OCI-LY1 (cell line): Measurements from ENCODE around the gene NUMB.

Experiments used
- H2AFZ ChIP-seq: fragments of 200-600 bp; sonication (generic), shearing (Covaris generic); 2 replicates; pipeline ENCODE4 v1.6.0; 2014; ENCODE audit warnings: antibody characterized with exemption, mild to moderate bottlenecking, low read length
- H3F3A ChIP-seq: fragments of 200-600 bp; sonication (generic), shearing (Covaris generic); 2 replicates; pipeline ENCODE4 v1.6.0; 2014; ENCODE audit warnings: mild to moderate bottlenecking, antibody characterized with exemption, low read length, moderate library complexity; ENCODE audit not compliant: insufficient read depth
- H3K27ac ChIP-seq: fragments of 200-600 bp; sonication (generic); 2 replicates; pipeline ENCODE4 v1.5.1; 2014; ENCODE audit warnings: low read length, mixed run types, mild to moderate bottlenecking, low read depth; ENCODE audit not compliant: poor library complexity, severe bottlenecking
- H3K27me3 ChIP-seq: fragments of 200-600 bp; sonication (generic); 2 replicates; pipeline ENCODE4 v1.6.0; 2014; ENCODE audit warnings: antibody characterized with exemption, mild to moderate bottlenecking, low read length, moderate library complexity; ENCODE audit not compliant: insufficient read depth
- H3K36me3 ChIP-seq: fragments of 200-600 bp; sonication (generic); 2 replicates; pipeline ENCODE4 v1.6.1; 2014; ENCODE audit warnings: mild to moderate bottlenecking, antibody characterized with exemption, low read length, moderate library complexity, mixed read lengths; ENCODE audit not compliant: insufficient read depth
- H3K4me1 ChIP-seq: fragments of 200-600 bp; sonication (generic); 2 replicates; pipeline ENCODE4 v1.5.1; 2014; ENCODE audit warnings: mild to moderate bottlenecking, low read length, moderate library complexity; ENCODE audit not compliant: insufficient read depth, severe bottlenecking
- H3K4me2 ChIP-seq: fragments of 200-600 bp; sonication (generic), shearing (Covaris generic); 2 replicates; pipeline ENCODE4 v1.6.1; 2014; ENCODE audit warnings: low read length
- H3K4me3 ChIP-seq: fragments of 200-600 bp; sonication (generic); 2 replicates; pipeline ENCODE4 v1.5.1; 2014; ENCODE audit warnings: low read length, low read depth, mild to moderate bottlenecking, mixed read lengths; ENCODE audit not compliant: poor library complexity, severe bottlenecking
- H3K79me2 ChIP-seq: fragments of 200-600 bp; shearing (Covaris generic); 2 replicates; pipeline ENCODE4 v1.6.1; 2016; ENCODE audit warnings: mixed run types, low read length, mixed read lengths; ENCODE audit not compliant: insufficient read depth
- H3K9ac ChIP-seq: fragments of 200-600 bp; sonication (generic), shearing (Covaris generic); 2 replicates; pipeline ENCODE4 v1.6.1; 2014; ENCODE audit warnings: mild to moderate bottlenecking, low read length, mixed read lengths
- H3K9me2 ChIP-seq: fragments of 200-600 bp; sonication (generic), shearing (Covaris generic); 2 replicates; pipeline ENCODE4 v1.6.1; 2014; ENCODE audit warnings: low read depth, mild to moderate bottlenecking, low read length, mixed read lengths
- H3K9me3 ChIP-seq: fragments of 200-600 bp; shearing (Covaris generic); 2 replicates; pipeline ENCODE4 v1.6.1; 2014; ENCODE audit warnings: low read length, mixed read lengths
- H4K20me1 ChIP-seq: fragments of 200-600 bp; sonication (generic), shearing (Covaris generic); 2 replicates; pipeline ENCODE4 v1.6.0; 2016; ENCODE audit warnings: mild to moderate bottlenecking, low read length; ENCODE audit not compliant: insufficient read depth
- EZH2 ChIP-seq: fragments of 200-600 bp; sonication (generic), shearing (Covaris generic); IDR thresholded peaks from 2 replicates; pipeline ENCODE4 v1.8.0; 2017; ENCODE audit warnings: borderline replicate concordance, mixed run types, mild to moderate bottlenecking, antibody characterized with exemption, low read length, moderate library complexity, mixed read lengths
- TF ChIP-seq, protein P1 (sequence below): fragments of 200-600 bp; sonication (generic), shearing (Covaris generic); IDR thresholded peaks from 2 replicates; pipeline ENCODE4 v1.5.1; 2017; ENCODE audit warnings: mild to moderate bottlenecking, antibody characterized with exemption, low read length, moderate library complexity, mixed read lengths

The NUMB gene

DNA sequence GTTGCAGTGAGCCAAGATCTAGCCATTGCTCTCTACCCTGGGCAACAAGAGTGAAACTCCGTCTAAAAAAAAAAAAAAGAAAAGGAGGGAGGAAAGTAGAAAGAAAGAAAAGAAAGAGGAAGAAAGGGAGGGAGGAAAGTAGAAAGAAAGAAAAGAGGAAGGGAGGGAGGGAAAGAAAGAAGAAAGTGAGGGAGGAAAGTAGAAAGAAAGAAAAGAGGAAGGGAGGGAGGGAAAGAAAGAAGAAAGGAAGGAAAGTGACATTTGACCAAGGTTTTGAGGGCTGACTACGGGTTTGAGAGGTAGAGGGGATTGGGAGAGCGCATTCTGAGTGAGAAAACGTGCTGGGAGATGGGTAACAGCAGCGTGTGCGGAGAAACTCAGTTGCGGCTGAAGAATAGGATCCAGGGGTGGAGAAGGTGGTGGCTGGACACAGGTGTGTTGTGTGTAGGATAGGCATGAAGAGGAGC is 221.6 kb downstream of the NUMB start:
- Histone ChIP-seq H3K27ac (no peak overlapping the region), H3K9ac (no peak overlapping the region), H3K36me3 (no peaks in the 10 kb centered on the region), H3K4me1 (peaks cover 15% of the 10 kb centered on the region), H3K4me3 (no peak overlapping the region), H3K9me2 (no peaks in the 10 kb centered on the region), H2AFZ (no peak overlapping the region), H3K79me2 (no peaks in the 10 kb centered on the region), H3K27me3 (peaks cover 3% of the 10 kb centered on the region; the same call in 1 of the 2 replicates), H3K4me2 (no peak overlapping the region), H4K20me1 (no peaks in the 10 kb centered on the region), H3F3A (no peaks in the 10 kb centered on the region), H3K9me3 (no peaks in the 10 kb centered on the region)
- no peak for TF ChIP-seq EZH2
- TF ChIP-seq, protein P1, sequence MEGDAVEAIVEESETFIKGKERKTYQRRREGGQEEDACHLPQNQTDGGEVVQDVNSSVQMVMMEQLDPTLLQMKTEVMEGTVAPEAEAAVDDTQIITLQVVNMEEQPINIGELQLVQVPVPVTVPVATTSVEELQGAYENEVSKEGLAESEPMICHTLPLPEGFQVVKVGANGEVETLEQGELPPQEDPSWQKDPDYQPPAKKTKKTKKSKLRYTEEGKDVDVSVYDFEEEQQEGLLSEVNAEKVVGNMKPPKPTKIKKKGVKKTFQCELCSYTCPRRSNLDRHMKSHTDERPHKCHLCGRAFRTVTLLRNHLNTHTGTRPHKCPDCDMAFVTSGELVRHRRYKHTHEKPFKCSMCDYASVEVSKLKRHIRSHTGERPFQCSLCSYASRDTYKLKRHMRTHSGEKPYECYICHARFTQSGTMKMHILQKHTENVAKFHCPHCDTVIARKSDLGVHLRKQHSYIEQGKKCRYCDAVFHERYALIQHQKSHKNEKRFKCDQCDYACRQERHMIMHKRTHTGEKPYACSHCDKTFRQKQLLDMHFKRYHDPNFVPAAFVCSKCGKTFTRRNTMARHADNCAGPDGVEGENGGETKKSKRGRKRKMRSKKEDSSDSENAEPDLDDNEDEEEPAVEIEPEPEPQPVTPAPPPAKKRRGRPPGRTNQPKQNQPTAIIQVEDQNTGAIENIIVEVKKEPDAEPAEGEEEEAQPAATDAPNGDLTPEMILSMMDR = no peak

DNA sequence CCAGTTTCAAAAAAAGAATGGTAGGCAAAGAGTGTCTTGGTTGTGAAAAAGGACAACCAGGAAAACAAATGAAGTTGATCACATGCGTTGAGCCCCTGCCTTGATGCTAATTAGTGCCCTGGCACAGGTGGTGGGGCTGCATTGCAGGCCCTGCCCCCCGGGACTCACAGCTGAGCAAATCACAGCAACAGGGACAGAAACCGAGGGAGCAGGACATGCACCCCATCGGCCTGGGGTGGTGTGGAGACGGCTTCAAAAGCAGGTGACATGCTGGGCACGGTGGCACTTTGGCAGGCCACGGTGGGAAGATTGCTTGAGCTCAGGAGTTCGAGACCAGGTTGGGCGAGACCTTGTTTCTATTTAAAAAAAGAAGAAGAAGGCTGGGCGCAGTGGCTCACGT is 222.2 kb downstream of the NUMB start:
- Histone ChIP-seq H3K4me1 (peaks cover 15% of the 10 kb centered on the region), H2AFZ (no peak overlapping the region), H3K9me3 (no peaks in the 10 kb centered on the region), H3K9me2 (no peaks in the 10 kb centered on the region), H3K4me3 (no peak overlapping the region), H3K27ac (no peak overlapping the region), H3K79me2 (no peaks in the 10 kb centered on the region), H3K36me3 (no peaks in the 10 kb centered on the region), H3K9ac (no peak overlapping the region), H3K27me3 (peaks cover 3% of the 10 kb centered on the region; the same call in 1 of the 2 replicates), H4K20me1 (no peaks in the 10 kb centered on the region), H3K4me2 (no peak overlapping the region), H3F3A (no peaks in the 10 kb centered on the region)
- TF ChIP-seq, protein P1 = no peak
- TF ChIP-seq EZH2 = no peak

DNA sequence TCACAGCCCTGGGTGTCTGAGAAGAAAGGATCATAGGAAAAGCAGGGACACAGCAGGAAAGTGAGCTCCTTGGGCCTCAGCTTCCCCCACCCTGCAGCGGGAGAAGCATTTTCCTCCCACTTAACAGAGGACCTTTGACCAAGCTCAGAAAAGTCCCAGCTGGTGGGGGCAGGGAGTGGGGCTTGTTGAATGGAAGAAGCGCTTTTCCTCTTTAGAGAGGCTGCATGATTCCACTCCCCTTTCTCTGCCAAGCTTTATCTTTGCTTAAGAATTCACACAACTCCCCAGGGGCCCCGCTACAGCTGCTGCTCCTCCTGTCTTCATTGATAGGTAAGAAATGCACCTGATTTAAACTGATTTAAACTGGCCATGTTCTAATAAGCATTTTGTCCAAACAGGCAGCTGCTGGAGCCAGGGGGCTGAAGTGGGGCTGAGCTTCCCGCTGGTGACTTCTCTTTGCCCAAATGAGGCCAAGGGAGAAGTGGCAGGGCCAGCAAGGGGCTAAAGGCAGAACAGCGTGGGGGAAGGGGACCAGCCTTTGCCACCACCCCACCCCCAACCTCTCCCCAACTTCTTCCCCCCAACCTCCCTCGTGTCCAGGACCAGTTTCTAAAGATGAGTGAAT is 222.7 kb downstream of the NUMB start:
- H4K20me1 ChIP-seq = no peaks in the 10 kb centered on the region
- no peaks in the 10 kb centered on the region for H3K9me3 ChIP-seq
- no peak overlapping the region for H3K9ac ChIP-seq
- H3K79me2 ChIP-seq = no peaks in the 10 kb centered on the region
- TF ChIP-seq, protein P1 = no peak
- TF ChIP-seq EZH2 = no peak
- H3K9me2 ChIP-seq = no peaks in the 10 kb centered on the region
- peaks cover 15% of the 10 kb centered on the region for H3K4me1 ChIP-seq
- H3K4me2 ChIP-seq = no peak overlapping the region
- no peak overlapping the region for H3K4me3 ChIP-seq
- no peak overlapping the region for H2AFZ ChIP-seq
- no peaks in the 10 kb centered on the region for H3K36me3 ChIP-seq
- no peaks in the 10 kb centered on the region for H3F3A ChIP-seq
- peaks cover 3% of the 10 kb centered on the region; the same call in 1 of the 2 replicates for H3K27me3 ChIP-seq
- no peak overlapping the region for H3K27ac ChIP-seq
